Stimulated activated CD4-positive, alpha-beta T cell treated with anti-CD3 and anti-CD28 coated beads, Interleukin-12 subunit alpha, Interleukin-12 subunit beta, amount 100 ng/mL, for 24 hours (primary cell): ENCODE results near the gene NEU3.
"Not testable (repeated sequence)": the region's sequence is repeated elsewhere in the genome, so short reads cannot be mapped to it uniquely, and the experiment has no call there.

Source experiments
- DNase-seq, 2 experiments: peaks; one replicate each; pipeline ENCODE4 v3.0.0-alpha.2; 2020; ENCODE audit warnings: low read depth in 2 of 2

NEU3 gene

DNA sequence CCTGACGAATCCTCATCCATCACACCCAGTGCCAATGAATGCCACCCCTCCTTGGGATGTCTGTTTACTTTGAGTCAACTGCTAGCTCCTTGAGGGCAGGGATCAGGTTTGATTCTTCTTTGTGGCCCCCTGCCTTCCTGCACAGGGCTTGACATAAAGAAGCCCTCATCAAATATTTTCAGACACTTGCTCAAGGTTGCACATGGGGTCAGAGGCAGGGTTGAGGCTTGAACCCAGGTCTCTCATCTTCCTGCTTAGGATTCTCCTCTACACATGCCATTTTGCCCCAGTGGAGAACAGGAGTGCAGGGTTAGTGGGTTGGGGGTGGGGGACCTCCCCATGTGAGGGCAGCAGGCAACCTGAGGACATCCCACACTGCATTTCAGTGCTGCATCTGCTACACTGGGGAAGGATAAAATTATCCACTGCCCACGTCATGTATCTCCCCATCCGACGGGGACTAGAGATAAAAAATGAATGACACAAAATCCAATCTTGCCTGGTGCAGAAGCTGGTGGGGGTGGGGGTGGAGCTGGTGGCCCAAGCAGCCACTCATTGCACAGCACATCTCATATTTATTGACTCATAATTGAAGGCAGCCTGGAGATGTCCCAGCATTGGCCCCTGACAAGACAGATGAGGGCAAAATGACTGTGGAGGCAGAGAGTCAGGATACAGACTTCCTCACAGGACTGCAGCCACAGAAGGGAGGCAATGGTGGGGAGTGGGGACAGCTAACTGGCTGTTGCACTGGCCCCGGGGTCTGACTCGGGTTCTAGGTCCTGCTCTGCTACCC, 41.3 kb downstream of the NEU3 start:
- no peak for DNase-seq

DNA sequence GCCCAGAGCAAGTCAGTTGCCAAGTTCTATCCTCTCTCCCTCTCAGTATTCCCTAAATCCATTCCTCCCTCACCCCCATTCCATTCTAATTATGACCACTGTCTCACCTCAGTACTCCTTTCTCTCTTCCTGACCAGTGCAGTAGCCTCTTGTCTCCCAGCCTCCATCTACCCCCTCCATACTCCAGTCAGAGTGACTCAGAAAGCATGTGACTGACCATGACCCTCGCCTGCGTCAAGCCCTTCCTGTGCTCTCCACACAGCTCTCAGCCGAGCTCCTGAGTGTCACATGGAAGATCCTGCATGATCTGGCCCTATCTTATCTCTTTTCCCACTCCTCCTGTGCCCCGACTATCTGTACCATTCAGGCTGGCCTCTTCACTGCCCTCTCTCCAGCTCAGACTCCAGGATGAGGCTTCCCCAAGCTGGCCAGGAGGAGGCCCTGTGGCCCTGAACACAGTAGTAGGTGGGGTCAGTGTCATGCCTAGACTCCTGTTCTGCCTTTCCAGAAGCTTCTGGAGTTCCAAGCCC, 42.6 kb downstream of the NEU3 start:
- DNase-seq, result no peak

DNA sequence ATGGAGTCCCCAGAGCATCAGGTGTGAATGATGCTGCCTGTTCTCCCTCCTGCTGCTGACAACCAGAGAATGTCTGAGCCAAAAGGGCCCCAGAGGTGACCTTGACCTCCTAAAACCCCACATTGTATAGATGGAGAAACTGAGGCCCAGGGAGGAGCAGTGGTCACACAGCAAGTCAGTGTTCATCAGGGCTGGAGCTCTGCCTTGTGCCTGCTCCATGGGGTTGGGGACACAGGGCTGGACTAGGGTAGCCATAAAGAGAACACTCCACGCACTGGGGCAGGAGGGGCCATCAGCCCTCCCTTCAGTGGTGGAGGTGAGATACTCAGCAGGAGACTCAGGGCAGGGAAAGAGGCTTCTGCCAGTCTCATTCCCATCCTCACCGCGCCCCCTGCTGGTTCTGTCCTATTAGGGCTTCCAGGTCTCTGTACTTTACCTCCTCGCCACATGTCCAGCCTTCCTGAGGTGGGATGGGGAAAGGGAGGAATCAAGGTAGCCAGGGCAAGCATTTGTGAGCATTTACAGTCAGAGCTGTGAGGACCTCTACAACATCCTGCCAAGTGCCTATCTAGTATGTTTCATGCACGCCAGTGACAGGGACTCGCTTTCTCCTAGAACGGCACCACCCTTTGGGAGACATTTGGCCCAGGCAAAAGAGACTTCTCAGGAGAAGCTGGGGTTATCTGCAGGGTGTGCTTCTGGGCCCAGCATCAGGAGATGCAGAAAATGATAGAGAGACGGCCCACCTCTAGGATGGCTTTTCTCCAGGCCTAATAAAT, 43.2 kb downstream of the NEU3 start:
- DNase-seq, result peak; percentile 15 to 72

DNA sequence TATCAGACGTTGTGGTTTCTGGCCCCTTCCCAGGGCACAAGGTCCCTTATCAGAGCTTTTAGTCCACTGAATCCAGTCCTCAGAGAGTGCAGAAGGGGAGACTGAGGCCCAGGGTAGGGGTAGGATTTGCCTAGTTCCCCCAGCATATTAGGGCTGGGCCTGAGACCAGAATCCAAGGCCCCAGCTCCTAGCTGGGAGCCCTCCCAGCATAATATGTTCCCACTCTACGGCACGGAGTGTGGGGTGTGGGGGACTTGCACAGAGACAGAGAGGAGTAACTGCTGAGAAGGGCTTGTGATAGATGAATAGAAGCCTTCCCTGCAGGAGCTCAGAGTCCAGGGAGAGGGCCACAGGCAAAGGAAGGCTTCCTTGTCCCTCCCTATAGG, 43.8 kb downstream of the NEU3 start:
- DNase-seq, result no peak

DNA sequence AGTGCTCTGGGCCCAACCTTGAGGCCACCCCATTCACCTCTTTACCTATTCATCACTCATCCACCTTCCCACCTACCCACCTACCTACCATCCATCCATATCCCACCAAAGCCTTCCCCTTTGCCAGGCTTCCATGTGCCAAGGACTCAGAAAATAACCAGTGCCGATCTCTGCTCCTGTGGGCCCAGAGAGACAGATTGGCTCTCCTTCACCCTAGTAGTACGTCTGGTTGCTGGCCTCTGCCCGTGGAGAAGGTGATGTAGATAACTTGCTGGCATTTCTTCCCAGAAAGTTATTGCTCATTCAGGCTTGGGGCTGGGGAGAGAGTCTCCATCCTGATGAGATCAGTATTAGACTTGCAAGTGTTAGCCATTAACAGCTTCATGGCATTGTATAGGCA, 45.2 kb downstream of the NEU3 start:
- DNase-seq, result no peak

DNA sequence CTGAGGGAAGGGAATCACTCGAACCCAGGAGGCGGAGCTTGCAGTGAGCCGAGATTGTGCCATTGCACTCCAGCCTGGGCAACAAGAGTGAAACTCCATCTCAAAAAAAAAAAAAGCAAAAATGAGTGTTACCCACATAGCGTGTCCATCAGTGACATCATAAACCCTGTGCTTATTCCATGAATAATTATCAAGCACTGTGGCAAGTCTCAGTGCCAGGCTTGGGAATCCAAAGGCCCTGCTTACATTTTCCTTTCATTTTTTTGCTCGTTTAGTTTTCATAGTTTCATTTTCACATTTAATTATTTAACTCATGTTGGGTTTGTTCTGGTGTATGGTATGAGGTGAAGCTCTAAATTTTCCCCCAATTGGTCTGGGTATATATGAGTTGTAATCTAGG, 46.5 kb downstream of the NEU3 start:
- no peak for DNase-seq

DNA sequence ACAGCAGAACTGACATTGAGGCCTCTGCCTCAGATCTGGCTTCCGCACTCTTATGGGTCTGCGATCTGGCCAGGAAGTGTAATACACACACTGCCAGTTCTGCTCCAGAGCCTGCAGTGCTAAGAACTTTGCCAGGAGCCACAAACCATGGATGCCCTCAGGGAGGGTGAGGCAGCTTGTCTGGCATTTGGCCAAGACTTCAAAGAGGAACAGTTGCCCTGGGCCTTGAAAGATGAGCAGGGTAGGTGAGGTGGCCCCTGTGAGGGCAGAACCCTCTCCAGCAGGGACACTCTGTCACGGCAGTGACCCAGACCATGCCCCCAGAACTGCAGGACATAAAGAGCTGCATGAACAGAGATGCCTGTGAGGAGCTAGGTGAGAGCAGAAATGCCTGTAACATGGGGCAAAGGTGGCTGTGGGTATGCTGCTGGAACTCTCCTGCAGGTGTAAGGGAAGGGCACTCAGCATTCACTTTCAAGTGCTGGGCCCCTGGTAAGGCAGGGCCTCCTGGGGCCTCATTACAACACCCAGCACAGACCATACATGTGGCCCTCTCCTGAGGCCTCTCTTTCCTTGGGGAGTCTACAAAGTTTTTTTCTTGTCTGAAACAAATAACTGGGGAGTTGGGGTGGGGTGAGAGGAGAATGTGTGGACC, 47.3 kb downstream of the NEU3 start:
- DNase-seq, result no peak

DNA sequence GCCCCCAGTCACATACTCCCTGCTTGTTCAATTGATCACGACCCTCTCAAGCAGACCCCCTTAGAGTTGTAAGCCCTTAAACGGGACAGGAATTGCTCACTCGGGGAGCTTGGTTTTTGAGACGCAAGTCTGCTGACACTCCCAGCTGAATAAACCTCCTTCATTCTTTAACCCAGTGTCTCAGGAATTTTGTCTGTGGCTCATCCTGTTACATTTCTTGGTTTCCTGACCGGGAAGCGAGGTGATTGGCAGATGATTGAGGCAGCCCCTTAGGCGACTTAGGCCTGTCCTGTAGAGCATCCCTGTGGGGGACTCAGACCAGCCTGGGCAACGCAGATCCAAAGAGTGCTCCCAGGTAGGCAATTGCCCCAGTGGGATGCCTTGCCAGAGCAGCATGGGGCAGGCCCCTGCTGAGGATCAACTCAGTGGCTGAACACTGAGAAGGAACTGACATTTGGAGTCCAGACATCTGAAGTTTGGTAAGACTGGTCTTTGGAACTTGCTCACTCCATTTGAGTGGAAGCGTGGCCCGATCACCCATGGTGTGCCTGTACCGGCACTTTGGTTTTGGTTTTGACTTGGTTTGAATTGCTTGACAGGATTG, 51.5 kb downstream of the NEU3 start:
- no peak for DNase-seq

DNA sequence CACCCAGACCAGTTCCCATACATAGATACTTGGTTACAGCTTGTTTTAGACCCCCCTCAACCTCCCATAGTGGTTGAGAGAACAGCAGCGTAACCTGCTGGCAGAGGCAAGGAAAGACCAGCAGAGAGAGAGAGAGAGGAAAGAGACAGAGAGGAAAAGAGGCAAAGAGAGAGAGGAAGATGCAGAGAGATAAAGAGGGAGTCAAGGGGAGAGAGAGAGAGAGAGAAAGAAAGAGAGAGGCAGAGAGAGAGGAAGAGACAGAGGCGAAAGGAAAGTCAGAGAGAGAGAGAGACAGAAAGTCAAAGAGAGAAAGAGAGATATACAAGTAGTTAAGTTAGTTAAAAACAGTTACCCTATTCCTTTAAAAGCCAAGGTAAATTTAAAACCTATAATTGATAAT, 52.5 kb downstream of the NEU3 start:
- no peak for DNase-seq

DNA sequence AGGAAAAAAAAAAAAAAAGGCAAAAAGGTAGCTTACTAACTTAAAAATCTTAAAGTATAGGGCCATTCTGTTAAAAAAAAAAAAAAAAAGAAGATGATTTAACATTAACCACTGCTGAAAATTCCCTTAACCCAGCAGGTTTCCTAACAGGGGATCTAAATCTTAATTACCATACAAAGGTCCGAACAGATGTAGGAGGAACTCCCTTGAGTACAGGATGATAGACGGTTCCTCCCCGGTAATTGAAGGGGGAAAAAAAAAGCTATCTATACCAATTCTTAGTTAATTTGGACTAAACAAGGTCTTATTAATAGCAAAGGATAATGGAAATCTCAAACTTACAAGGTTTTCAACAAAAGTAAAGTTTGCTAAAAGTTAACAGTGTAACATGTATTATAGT, 53.1 kb downstream of the NEU3 start:
- not testable (repeated sequence) for DNase-seq

DNA sequence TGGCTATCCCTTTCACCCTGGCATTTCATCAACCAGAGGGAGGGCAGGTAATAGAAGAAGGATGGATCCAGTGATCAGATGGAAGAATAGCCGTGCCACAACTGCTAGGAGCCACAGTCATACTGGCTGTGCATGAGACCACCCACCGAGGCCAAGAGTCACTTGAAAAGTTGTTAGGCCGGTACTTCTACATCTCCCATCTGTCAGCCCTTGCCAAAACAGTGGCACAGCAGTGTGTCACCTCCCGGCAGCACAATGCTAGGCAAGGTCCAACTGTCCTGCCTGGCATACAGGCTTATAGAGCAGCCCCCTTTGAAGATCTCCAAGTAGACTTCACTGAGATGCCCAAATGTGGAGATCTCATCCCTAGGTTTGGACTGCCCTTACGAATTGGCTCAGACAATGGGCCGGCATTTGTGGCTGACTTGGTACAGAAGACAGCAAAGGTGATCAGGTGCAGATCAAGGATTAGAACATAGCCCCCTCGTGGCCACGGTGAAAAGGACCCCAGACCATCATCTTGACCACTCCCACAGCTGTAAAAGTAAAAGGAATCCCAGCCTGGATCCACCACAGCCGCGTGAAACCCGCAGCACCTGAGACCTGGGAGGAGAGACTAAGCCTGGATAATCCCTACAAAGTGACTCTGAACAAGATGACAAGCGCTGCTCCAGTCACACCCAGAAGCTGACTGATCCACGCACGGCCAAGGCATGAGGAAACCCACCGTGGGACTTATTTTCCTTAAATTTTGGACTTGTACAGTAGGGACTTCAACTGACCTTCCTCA, 55.8 kb downstream of the NEU3 start:
- DNase-seq, result not testable (repeated sequence)

DNA sequence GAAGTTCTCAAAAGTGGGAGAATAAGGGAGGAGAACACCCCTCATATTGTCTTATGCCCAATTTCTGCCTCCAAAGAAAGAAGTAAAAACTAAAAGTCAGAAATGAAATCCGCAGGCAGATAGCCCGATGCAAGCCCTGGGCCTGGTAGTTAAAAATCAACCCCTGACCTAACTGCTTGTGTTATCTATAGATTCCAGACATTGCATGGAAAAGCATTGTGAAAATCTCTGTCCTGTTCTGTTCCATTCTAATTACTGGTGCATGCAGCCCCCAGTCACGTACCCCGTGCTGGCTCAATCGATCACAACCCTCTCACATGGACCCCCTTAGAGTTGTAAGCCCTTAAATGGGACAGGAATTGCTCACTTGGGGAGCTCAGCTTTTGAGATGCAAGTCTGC, 57.9 kb downstream of the NEU3 start:
- DNase-seq, result not testable (repeated sequence)

DNA sequence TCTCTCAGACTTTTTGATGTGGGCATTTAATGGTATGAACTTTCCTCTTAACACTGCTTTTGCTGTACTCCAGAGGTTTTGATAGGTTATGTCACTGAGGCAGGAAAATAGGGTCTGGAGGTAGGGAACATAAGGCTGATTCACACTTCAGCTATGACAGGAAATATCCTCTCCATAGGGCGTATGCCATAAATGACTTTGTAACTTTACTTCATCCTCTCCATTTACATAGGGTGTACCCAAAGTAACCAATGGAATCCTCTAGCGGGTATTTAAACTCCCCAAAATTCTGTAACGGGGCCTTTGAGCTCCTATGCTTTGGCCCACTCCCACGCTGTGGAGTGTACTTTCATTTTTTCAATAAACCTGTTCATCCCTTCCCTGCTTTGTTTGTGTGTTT, 58.5 kb downstream of the NEU3 start:
- DNase-seq, result no peak

DNA sequence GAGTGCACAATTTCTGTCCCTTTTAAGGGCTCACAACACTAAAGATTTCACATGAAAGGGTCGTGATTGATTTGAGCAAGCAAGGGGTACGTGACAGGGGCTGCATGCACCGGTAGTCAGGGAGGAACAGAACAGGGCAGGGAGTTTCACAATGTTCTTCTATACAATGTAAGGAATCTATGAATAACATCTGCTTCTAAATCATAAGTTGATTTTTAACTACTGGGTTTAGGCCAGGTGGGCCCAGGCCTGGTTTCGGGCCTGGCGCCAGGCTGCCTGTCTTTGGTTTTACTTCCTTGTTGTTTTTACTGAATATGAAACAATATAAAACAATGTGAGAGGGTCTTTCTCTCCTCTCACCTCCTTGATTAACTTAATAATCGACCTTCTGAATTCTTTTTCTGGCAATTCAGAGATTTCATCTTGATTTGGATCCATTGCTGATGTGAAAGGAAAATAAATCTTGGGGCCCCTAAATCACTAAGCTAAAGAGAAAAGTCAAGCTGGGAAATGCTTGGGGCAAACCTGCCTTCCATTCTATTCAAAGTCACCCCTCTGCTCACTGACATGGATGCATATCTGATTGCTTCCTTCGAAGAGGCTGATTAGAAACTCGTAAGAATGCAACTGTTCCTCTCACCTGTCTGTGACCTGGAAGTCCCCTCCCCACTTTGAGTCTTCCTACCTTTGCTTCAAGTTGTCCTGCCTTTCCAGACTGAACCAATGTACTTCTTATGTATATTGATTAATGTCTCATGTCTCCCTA, 61.0 kb downstream of the NEU3 start:
- not testable (repeated sequence) for DNase-seq

DNA sequence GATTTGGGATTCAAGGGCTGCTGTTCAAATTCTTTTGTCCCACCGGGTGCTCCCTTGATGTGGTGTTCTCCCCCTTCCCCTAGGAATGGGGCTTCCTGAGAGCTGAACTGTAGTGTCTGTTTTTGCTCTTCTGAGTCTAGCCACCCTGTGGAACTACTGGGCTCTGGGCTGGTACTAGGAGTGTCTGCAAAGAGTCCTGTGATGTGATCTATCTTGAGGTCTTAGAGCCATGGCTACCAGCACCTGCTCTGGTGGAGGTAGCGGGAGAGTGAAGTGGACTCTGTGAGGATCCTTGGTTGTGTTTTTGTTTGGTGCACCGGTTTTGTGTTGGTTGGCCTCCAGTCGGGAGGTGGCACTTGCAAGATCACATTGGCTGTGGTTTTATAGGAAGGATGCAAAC, 61.8 kb downstream of the NEU3 start:
- DNase-seq, result no peak

DNA sequence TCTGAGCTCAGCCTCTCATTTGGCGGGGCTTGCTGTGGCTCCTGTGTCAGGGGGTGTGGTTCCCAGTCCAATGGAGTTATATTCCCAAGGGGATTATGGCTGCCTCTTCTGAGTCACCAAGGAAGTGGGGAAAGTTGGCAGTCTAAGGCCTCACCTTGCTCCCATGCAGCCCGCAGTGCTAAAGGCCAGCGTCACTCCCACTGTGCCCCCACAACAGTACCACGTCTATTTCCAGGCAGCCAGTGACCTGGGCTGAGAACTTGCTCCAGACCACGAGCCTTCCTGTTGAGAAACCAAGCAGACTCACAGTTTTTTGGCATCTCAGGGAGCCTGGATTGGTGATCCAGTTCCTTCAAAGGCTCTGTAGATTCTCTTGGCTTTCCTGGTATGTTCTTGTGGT, 62.3 kb downstream of the NEU3 start:
- DNase-seq, result no peak

DNA sequence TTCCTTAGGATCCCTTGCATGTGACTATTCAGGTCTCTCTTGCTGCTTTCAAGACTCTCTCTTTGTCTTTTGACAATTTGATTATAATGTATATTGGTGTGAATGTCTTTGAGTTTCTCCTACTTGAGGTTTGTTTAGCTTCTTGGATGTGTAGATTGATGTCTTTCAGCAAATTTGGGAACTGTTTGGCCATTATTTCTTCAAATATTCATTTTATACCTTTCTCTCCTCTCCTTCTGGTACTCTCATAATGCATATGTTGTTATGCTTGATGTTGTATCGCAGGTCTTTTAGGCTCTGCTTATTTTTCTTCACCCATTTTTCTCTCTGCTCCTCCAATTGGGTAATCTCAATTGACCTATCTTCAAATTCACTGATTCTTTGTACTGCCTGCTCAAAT, 63.7 kb downstream of the NEU3 start:
- DNase-seq, result no peak

DNA sequence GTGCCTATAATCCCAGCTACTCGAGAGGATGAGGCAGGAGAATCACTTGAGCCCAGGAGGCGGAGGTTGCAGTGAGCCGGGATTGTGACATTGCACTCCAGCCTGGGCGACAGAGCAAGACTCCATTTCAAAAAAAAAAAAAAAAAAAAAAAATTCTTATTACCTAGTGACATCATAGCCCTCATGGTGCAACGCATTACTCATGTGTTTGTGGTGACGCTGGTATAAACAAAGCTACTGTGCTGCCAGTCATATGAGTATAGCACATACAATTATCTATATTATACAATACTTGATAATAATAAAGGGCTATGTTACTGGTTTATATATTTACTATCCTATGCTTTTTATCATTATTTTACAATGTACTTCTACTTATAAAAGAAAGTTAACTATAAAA, 66.8 kb downstream of the NEU3 start:
- DNase-seq, result no peak

DNA sequence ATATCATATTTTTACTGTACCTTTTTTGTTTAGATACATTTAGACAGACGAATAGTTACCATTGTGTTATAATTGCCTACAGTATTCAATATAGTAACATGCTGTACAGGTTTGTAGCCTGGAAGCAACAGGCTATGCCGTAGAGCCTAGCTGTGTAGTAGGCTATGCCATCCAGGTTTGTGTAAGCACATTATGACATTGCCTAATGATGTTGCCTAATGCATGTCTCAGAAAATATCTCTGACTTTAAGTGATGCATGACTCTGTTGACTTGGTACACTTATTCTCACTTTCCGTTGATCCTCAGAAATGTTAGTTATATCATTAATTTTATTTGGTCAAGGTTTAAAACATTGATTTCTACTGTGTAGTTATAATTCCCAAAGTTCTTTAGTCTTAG, 68.1 kb downstream of the NEU3 start:
- DNase-seq, result no peak

DNA sequence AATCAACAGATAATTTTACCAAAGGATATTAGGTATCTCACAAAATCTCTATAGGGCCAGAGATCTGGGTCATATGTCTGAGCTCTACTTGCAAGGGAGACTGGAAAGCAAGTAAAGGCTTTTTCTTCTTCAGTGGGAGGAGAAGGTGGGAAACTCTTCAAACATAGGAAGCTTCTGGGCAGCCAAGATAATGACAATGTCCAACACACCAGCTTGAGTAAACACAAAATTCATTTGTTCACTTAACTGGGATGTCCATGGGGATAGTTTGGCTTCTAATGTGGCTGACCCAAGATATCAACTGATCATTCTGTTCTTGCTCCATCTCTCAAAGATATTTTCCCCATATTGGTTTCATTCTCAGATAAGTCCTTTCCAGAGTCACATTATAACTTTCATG, 70.6 kb downstream of the NEU3 start:
- DNase-seq, result no peak
